GM18873 (cell line): ENCODE results near the gene CAPZA1.
"Not testable (repeated sequence)": the region's sequence is repeated elsewhere in the genome, so short reads cannot be mapped to it uniquely, and the experiment has no call there.

Experiments used
- ATAC-seq: cut with Tn5 transposase; IDR thresholded peaks from one replicate; pipeline ENCODE4 v1.9.1; 2021; ENCODE audit warnings: mild to moderate bottlenecking, moderate library complexity, moderate number of reproducible peaks; ENCODE audit not compliant: unreplicated experiment, low FRiP score

CAPZA1 gene

DNA sequence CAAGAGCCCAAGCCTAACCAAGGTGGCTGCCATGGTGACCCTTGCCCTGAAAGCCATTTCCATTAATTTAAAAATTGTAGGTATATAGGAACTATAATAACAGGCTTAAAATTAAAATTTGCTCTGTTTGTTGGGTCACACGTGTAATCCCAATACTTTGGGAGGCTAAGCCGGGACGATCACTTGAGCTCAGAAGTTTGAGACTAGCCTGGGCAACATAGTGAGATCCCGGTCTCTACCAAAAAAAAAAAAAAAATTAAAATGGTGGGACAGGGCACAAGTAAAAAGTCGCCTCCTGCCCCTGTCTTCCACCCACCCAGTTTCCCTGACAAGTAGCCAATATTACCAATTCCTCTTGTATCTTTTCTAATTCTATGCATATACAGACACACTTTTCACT is 6.6 kb downstream of the CAPZA1 start:
- no peak for ATAC-seq

DNA sequence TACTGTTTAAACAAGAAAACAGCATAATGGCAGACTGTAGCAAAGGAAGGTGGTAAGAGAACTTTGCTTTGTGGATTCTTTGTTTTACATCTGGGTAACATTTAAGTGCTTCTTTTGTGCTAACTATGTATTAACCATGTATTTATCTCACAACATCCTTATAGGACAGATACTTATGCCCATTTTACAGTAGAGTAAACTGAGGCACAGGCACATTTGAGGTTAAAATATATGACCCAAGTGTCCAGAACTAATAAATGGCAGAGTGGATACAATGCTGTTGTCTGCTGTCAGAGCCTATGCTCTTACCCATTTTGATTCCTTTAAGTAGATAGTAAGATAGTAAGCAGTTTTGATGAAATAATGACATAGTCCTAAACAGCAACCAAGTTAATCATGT is 7.3 kb downstream of the CAPZA1 start:
- no peak for ATAC-seq

DNA sequence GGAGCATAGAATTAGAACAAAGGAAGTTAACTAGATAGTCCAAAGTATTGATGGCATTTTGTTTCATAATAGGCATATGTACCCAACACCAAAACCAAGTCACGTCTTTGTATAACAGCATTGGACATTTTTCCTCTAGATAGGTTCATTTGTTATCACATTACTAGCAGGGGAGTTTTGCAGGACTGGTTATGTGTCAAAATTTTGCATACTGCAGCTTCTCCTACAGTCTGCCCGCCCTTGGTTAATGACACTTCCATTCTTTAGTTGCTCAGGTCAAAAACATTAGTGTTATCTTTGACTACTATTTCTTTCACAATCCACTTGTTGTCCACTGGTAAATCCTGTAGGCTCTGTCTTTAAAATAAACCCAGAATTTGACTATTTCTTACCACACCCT is 8.9 kb downstream of the CAPZA1 start:
- no peak for ATAC-seq

DNA sequence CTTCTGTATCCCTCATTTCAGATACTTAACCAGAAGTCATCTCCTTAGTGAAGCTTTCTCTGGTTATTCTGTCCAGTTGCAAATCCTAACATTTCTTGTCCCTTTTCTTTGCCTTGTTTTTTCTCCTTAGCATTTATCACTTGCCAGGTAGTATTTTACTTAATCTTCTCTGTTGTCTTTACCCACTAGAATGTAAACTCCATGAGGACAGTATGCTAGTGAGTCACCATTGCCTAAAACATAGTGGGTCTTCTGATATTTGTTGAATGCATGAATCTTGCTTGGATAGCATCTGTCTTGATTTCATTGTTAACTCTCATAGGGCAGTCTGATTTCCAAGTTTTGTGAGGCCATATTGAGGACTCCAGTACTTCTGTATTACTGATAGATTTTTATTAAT is 9.6 kb downstream of the CAPZA1 start:
- ATAC-seq = no peak

DNA sequence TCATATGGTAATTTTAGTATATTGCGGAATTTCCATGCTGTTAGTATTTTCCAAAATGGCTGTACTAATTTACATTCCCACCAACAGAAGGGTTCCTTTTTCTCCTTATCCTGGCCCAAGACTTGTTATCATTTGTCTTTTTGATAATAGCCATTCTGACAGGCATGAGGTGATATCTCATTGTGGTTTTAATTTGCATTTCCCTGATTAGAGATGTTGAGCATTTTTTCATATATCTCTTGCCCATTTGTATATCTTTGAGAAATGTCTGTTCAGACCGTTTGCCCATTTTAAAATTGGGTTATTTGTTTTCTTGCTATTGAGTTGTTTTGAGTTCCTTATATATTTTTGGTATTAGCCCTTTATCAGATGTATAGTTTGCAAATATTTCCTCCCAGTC is 14.0 kb downstream of the CAPZA1 start:
- ATAC-seq = no peak

DNA sequence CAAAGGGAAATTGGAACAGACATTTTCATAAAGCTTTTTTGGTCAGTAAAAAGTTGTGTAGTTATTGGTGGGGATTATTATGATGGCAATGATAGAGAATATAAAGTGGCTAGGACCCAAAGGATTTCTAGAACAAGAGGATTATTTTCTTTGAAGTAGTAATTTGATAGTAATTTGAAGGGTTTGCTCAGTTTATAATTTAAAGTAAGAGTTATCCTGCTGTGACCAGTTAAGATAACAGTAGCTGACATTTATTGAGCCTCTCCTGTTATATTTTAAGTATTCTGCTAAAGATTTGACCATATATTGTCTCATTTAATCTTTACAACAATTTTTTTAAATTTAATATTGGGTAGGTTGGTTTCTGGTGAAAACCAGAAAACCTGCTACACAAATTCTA is 14.7 kb downstream of the CAPZA1 start:
- ATAC-seq = no peak

- ATAC-seq = no peak
These were observed 16.4 kb downstream of the CAPZA1 start for GRCh38 chr1:112636056-112636455.

DNA sequence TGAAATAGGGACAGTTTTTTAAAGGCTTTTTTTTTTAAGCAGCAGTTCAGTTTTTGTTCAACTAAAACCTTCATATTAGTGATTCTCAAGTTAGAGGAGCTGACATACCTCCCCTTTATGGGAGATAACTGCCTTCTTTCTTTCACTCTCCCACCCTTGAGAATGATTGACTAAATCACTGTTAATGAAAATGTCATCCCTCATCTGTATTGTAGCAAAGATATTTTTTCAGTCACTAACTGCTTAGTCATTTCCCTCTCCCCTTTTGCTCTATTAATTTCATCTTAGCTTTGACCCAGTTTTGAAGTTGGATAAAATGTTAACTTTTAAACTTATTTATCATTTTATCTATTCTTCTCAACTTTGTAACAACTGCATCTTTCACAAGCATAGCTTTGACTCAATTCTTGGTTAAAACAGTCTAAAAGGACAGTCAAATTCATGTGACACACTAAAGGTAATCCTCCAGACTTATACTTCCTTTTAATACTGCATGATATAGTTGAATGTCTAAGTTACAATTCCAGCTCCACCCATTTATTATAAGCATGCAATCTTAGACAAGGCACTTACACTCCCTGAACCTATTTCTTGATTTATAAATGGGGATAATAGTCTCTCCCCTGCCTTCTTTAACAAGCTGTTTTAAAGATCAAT is 17.1 kb downstream of the CAPZA1 start:
- ATAC-seq = no peak

DNA sequence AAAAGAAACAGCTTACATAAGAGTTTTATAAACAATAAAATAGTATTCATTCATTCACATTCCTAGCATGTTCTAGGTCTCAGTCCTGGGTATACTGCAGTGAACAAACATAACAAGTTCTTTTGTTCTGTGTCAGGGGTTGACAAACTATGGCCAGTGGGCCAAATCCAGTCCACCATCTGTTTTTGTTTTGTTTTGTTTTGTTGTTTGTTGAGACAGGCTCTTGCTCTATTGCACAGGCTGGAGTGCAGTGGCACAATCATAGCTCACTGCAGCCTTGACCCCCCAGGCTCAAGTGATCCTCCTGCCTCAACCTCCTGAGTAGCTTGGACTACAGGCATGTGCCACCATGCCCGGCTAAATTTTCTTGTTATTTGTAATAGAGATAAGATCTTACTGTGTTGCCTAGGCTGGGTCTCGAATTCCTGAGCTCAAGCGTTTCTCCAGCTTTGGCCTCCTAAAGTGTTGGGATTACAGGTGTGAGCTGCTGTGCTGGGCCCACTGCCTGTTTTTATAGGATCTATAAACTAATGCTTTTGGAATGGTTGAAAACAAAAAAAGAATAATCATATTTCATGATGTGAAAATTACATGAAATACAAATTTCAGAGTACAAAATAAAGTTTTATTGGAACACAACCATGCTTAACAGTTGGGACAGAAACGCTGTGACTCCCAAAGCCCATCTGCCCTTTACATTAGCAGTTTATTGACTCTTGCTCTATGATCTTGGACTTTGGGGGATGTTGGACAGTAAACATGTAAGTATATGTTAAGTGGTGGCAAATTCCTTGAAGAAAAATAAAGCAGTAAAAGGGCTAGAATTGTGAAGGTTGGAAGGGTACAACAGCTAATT is 17.9 kb downstream of the CAPZA1 start:
- ATAC-seq = no peak

DNA sequence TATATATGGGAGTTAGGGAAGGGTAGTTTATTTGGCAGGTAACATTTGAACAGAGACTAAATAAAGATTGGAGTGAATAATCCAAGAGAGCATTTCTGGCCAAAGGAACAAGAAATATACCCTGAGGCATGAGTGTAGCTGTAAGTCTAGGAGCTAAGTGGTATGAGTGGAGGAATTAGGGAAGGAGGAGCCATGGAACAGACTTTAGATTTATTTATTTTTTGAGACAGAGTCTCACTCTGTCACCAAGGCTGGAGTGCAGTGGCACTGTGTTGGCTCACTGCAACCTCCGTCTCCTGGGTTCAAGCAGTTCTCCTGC is 18.4 kb downstream of the CAPZA1 start:
- no peak for ATAC-seq

DNA sequence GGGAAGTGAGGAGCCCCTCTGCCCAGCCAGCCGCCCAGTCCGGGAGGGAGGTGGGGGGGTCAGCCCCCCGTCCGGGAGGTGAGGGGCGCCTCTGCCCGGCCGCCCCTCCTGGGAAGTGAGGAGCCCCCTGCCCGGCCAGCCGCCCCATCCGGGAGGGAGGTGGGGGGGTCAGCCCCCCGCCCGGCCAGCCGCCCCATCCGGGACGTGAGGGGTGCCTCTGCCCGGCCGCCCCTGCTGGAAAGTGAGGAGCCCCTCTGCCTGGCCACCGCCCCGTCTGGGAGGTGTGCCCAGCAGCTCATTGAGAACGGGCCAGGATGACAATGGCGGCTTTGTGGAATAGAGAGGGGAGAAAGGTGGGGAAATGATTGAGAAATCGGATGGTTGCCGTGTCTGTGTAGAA is 20.8 kb downstream of the CAPZA1 start:
- not testable (repeated sequence) for ATAC-seq

DNA sequence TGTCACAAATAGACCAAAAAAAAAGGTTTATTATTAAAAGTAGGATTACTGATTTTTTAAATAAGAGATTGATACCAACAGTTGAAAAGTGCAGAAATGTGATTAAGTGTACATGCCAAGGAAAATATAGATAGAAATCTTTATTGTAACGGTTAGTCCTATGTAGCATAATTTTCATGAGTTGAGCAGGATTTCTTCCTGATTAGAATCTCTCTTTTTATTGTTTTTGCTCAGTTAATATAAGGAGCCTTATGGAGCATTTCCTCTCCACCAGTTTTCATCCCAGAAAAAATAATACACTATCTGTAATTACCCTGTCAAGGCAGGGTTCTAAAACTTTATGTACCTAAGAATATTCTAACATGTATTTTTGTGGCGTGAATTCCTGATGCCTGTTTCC is 23.4 kb downstream of the CAPZA1 start:
- no peak for ATAC-seq

GRCh38 chr1:112646225-112646624 is 26.6 kb downstream of the CAPZA1 start:
- ATAC-seq = no peak

- ATAC-seq = no peak
These were observed 31.6 kb downstream of the CAPZA1 start for GRCh38 chr1:112651205-112651604.

GRCh38 chr1:112665857-112666256 is 46.2 kb downstream of the CAPZA1 start:
- no peak for ATAC-seq

- no peak for ATAC-seq
These were observed 47.3 kb downstream of the CAPZA1 start for GRCh38 chr1:112666946-112667345.

GRCh38 chr1:112672009-112672408 is 52.4 kb downstream of the CAPZA1 start:
- ATAC-seq = no peak

DNA sequence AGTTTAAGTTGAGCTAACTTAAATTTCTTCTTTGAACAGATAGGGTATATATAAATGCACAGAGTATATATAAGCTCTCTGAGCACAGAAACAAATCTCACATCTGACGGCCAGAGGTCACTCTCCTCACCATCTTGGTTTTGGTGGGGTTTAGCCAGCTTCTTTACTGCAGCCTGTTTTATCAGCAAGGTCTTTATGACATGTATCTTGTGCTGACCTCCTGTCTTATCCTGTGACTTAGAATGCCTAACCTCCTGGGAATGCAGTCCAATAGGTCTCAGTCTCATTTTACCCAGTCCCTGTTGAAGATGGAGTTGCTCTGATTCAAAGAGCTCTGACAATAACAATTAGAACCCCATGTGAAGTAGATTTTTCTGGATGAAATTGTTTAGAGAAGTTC is 53.2 kb downstream of the CAPZA1 start:
- no peak for ATAC-seq

DNA sequence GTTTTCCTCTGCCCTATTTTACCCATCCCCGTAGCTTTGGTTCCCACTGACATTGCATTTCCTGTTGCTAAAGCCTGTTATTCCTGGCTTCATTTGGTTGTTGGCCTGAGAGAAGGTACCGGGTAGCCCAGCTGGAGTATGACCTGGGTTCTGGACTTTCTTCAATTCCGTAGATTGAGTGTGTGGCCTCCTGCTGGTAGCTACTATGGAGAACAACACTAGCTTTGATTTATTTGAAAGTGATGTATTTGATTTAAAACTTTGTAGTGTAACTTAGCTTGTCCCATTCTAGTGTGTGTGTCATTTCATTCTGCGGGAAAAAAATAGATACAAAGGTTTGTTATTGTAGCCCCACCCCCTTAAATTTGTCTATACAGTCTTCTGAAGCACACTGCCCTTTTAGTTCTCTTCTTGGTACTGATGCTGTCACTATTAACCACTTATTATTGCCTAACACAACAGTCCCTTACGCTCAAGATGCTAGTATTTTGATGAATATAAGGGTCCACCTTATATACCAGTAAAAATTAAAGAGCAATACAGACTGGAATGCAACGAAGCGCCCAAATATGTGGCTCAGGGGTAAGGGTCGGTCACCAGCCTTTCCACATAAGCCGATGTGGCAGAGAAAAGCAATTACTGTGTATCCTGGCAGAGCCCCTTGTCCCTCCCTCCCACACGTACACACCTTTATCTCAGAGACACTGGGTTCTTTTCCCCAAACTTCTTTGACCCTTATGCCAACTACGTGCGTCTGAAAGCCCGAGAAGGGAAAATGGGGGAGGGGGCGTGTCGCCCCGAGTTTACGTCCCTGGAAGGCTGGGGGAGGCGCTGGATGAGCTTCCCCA is 54.2 kb downstream of the CAPZA1 start:
- ATAC-seq = no peak

GRCh38 chr1:112674440-112674985 is 54.9 kb downstream of the CAPZA1 start, which contains the start of gene MOV10:
MOV10 (plus strand) TSS chr1:112674659; CDS start chr1:112674913, 254 bp downstream.
- no peak for ATAC-seq
